Measurements from ENCODE around the gene EPB41L1.

EPB41L1 gene

DNA sequence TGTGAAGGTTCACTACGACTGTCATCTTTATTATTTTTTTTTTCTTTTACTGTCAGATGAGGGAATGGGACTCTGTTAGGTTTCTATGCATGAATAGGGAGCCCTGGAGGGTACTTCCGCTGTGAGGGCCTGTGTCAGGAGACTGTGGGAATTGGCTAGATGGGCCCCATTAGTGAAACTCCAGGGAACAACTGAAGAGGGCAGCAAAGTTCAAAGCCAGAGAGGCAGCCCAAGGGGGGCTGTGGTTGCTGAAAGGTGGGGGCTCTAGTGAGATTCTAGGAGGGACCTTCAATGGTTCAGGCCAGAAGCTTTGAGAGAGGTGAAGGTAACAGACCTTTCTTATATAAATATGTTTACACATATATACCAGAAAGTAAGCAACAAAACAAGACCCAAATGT is 13.2 kb upstream of the EPB41L1 start:
- TF ChIP-seq TAF1 (IDR thresholded peaks at IDR 0.05; ENCODE audit: low read depth): no peak
- TF ChIP-seq USF1 (IDR thresholded peaks at IDR 0.05): no peak
- no peak for TF ChIP-seq MAX (IDR thresholded peaks at IDR 0.05)
- no peak for TF ChIP-seq YY1 (IDR thresholded peaks at IDR 0.05; ENCODE audit: low read depth)
- no peak for TF ChIP-seq EP300 (IDR thresholded peaks at IDR 0.05; ENCODE audit: borderline replicate concordance)
- TF ChIP-seq CEBPB (IDR thresholded peaks at IDR 0.05): no peak

DNA sequence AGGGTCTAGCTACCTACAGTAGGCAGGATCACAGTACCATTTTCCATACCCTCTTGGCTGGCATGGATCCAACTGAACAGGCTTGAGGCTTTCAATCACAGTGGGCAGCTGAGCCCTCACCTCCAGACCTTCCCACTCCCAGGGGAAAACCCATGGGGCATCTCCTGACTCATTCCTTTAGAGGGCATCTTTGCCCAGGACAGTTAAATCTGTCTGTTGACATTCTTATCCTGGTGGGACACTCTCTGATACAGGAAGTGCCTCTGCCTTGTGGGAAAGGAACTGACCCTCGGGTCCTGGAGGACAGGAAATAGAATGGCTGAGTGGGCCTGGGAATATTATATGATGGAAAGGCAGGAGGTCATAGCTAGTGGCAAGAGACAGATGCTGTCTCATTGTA is 10.2 kb upstream of the EPB41L1 start:
- TF ChIP-seq CREB1 (IDR thresholded peaks at IDR 0.05; ENCODE audit: low read depth) (no peak), USF1 (IDR thresholded peaks at IDR 0.05) (no peak), TAF1 (IDR thresholded peaks at IDR 0.05; ENCODE audit: low read depth) (no peak), EP300 (IDR thresholded peaks at IDR 0.05; ENCODE audit: borderline replicate concordance) (no peak), TEAD4 (IDR thresholded peaks at IDR 0.05) (no peak), ZBTB7A (IDR thresholded peaks at IDR 0.05; ENCODE audit: low read depth) (no peak)
- TF ChIP-seq, protein P1, sequence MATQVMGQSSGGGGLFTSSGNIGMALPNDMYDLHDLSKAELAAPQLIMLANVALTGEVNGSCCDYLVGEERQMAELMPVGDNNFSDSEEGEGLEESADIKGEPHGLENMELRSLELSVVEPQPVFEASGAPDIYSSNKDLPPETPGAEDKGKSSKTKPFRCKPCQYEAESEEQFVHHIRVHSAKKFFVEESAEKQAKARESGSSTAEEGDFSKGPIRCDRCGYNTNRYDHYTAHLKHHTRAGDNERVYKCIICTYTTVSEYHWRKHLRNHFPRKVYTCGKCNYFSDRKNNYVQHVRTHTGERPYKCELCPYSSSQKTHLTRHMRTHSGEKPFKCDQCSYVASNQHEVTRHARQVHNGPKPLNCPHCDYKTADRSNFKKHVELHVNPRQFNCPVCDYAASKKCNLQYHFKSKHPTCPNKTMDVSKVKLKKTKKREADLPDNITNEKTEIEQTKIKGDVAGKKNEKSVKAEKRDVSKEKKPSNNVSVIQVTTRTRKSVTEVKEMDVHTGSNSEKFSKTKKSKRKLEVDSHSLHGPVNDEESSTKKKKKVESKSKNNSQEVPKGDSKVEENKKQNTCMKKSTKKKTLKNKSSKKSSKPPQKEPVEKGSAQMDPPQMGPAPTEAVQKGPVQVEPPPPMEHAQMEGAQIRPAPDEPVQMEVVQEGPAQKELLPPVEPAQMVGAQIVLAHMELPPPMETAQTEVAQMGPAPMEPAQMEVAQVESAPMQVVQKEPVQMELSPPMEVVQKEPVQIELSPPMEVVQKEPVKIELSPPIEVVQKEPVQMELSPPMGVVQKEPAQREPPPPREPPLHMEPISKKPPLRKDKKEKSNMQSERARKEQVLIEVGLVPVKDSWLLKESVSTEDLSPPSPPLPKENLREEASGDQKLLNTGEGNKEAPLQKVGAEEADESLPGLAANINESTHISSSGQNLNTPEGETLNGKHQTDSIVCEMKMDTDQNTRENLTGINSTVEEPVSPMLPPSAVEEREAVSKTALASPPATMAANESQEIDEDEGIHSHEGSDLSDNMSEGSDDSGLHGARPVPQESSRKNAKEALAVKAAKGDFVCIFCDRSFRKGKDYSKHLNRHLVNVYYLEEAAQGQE (IDR thresholded peaks at IDR 0.05; ENCODE audit: low read depth): no peak

GRCh38 chr20:36145877-36146707 is 8.4 kb upstream of the EPB41L1 start:
- no peak for TF ChIP-seq CREB1 (IDR thresholded peaks at IDR 0.05; ENCODE audit: low read depth)
- no peak for TF ChIP-seq ZBTB7A (IDR thresholded peaks at IDR 0.05; ENCODE audit: low read depth)

DNA sequence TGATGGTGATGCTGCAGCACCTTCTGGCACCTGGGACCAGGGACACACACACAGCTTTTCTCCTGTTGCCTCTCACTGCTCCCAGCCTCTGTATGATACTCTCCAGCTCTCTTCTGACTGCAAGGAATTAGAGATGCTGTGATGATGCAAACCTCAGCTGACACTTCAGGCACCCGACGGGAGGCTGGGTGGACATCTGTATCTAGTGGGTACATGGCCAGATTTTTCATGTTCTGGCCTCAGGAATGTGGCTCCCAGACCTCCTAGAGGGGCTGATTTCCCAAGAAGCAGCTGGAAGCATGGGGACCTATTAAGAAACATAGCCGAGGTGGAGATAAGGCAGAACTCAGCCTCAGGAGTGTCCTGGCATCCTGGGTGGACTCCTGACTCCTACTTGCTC is 6.8 kb upstream of the EPB41L1 start:
- TF ChIP-seq, protein P1 (IDR thresholded peaks at IDR 0.05; ENCODE audit: low read depth): no peak
- no peak for TF ChIP-seq ZBTB7A (IDR thresholded peaks at IDR 0.05; ENCODE audit: low read depth)
- TF ChIP-seq CEBPB (IDR thresholded peaks at IDR 0.05): no peak
- TF ChIP-seq RAD21 (IDR thresholded peaks at IDR 0.05; ENCODE audit: low read depth): no peak
- no peak for TF ChIP-seq TEAD4 (IDR thresholded peaks at IDR 0.05)
- no peak for TF ChIP-seq EGR1 (IDR thresholded peaks at IDR 0.05)
- TF ChIP-seq YY1 (IDR thresholded peaks at IDR 0.05; ENCODE audit: low read depth): no peak
- TF ChIP-seq TCF12 (IDR thresholded peaks at IDR 0.05; ENCODE audit: low read depth): no peak
- no peak for TF ChIP-seq NFIC (IDR thresholded peaks at IDR 0.05)
- TF ChIP-seq FOXM1 (IDR thresholded peaks at IDR 0.05; ENCODE audit: borderline replicate concordance, low read depth): no peak
- no peak for TF ChIP-seq CREB1 (IDR thresholded peaks at IDR 0.05; ENCODE audit: low read depth)
- no peak for TF ChIP-seq EP300 (IDR thresholded peaks at IDR 0.05; ENCODE audit: borderline replicate concordance)
- TF ChIP-seq USF1 (IDR thresholded peaks at IDR 0.05): no peak
- no peak for TF ChIP-seq MAX (IDR thresholded peaks at IDR 0.05)
- no peak for TF ChIP-seq TAF1 (IDR thresholded peaks at IDR 0.05; ENCODE audit: low read depth)

DNA sequence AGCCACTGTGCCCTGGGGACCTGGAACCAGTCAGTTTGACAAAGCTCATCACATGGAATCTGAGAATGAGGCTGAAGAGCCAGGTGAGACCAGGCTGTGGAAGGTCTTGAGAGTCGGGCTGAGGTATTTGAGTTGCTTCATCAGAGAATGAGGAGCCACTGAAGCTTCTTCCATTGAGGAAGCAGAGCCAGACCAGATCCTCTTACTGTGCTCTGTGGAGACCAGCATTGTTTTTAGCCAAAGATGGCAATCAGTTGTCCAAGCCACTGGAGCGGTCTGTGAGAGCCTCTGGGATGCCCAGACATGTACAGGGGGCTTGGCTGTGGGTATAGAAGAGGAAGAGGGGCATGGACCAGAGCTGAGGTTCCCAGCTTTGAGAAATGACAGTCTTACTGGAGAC is 6.1 kb upstream of the EPB41L1 start:
- TF ChIP-seq TEAD4 (IDR thresholded peaks at IDR 0.05): no peak
- no peak for TF ChIP-seq USF1 (IDR thresholded peaks at IDR 0.05)
- no peak for TF ChIP-seq YY1 (IDR thresholded peaks at IDR 0.05; ENCODE audit: low read depth)
- TF ChIP-seq CREB1 (IDR thresholded peaks at IDR 0.05; ENCODE audit: low read depth): no peak
- no peak for TF ChIP-seq NFIC (IDR thresholded peaks at IDR 0.05)
- TF ChIP-seq TCF12 (IDR thresholded peaks at IDR 0.05; ENCODE audit: low read depth): no peak
- TF ChIP-seq EGR1 (IDR thresholded peaks at IDR 0.05): no peak
- TF ChIP-seq FOXM1 (IDR thresholded peaks at IDR 0.05; ENCODE audit: borderline replicate concordance, low read depth): no peak

Data from Ishikawa (cell line).